Measurements from ENCODE around the gene CNTNAP4. TPM values are rescaled to one million over a fixed set of nuclear protein-coding genes. Genes with fewer than 3 reads are reported as not detected.

Gene CNTNAP4
- not detected in 2 replicates for total RNA-seq

GRCh38 chr16:76276745-76277438 lies at the start of gene CNTNAP4:
Gene CNTNAP4 (plus strand): TSS chr16:76277401. CDS start chr16:76277663, 262 bp downstream.

Small RNA genes lying within 50 kb of the gene (small RNA-seq; reads per million reads assigned to genes)
- gene RF00133 (ENCODE audit: low replicate concordance) = not detected
- gene RN7SKP233 (ENCODE audit: low replicate concordance) = not detected

Data from placental pericyte (primary cell).